ENCODE measurements around the gene NOP14.
A peak's percentile ranks its signal among the peaks of the same experiment; 100 is the strongest.

Gene NOP14

GRCh38 chr4:2906218-2906617 is 57.0 kb downstream of the NOP14 start:
- Histone ChIP-seq H3K4me1 (ENCODE audit: control insufficient read depth, insufficient read depth, low read length) (no peaks in the 10 kb centered on the region), H3K9me3 (ENCODE audit: control insufficient read depth, insufficient read depth, low read depth, low read length) (no peaks in the 10 kb centered on the region), H3K36me3 (ENCODE audit: control insufficient read depth in 2 of 2, insufficient read depth in 1 of 2, low read length in 2 of 2) (peaks cover 0 to 94% of the 10 kb centered on the region in 2 experiments; a peak in 2 of 3 replicates), H3K4me3 (ENCODE audit: low read depth, low read length) (no peak overlapping the region), H3K27ac (ENCODE audit: extremely low read depth, low read depth, low read length) (no peak overlapping the region)
- POLR2A ChIA-PET, result no interaction called here
- CTCF ChIA-PET, result interaction anchor here (0.7 kb wide), 1 partner anchor 20 kb away, joined by 4 read pairs; no protein-coding TSS in a partner anchor
- no peak for TF ChIP-seq ZBTB17 (tag by site-specific recombination; IDR thresholded peaks at IDR 0.05)
- no peak for TF ChIP-seq ZNF354C (tag by site-specific recombination; IDR thresholded peaks at IDR 0.05; ENCODE audit: borderline replicate concordance, low read depth)
- no peak for TF ChIP-seq ZNF660 (tag by site-specific recombination; IDR thresholded peaks at IDR 0.05)
- no peak for TF ChIP-seq ZNF274 (IDR thresholded peaks at IDR 0.05; ENCODE audit: low read length)
- no peak for TF ChIP-seq ZNF274 (tag by site-specific recombination; IDR thresholded peaks at IDR 0.05; ENCODE audit: borderline replicate concordance)

GRCh38 chr4:2905544-2905943 is 57.7 kb downstream of the NOP14 start:
- CTCF ChIA-PET, result no interaction called here
- Histone ChIP-seq H3K36me3 (ENCODE audit: control insufficient read depth in 2 of 2, insufficient read depth in 1 of 2, low read length in 2 of 2) (peaks cover 0 to 94% of the 10 kb centered on the region in 2 experiments; a peak in 2 of 3 replicates), H3K4me3 (ENCODE audit: low read depth, low read length) (no peak overlapping the region), H3K4me1 (ENCODE audit: control insufficient read depth, insufficient read depth, low read length) (no peaks in the 10 kb centered on the region), H3K9me3 (ENCODE audit: control insufficient read depth, insufficient read depth, low read depth, low read length) (no peaks in the 10 kb centered on the region), H3K27ac (ENCODE audit: extremely low read depth, low read depth, low read length) (no peak overlapping the region)
- POLR2A ChIA-PET, result no interaction called here
- no peak for TF ChIP-seq ZNF571 (tag by site-specific recombination; IDR thresholded peaks at IDR 0.05)
- no peak for TF ChIP-seq ZNF335 (tag by site-specific recombination; conservative IDR thresholded peaks at IDR 0.05)
- TF ChIP-seq ZNF311 (tag by site-specific recombination; IDR thresholded peaks at IDR 0.05; ENCODE audit: borderline replicate concordance), result no peak
- no peak for TF ChIP-seq ZNF19 (tag by site-specific recombination; IDR thresholded peaks at IDR 0.05; ENCODE audit: low read depth)
- no peak for TF ChIP-seq ZNF354C (tag by site-specific recombination; IDR thresholded peaks at IDR 0.05; ENCODE audit: borderline replicate concordance, low read depth)
- no peak for TF ChIP-seq ZNF214 (tag by site-specific recombination; IDR thresholded peaks at IDR 0.05; ENCODE audit: borderline replicate concordance)
- TF ChIP-seq, protein P1, sequence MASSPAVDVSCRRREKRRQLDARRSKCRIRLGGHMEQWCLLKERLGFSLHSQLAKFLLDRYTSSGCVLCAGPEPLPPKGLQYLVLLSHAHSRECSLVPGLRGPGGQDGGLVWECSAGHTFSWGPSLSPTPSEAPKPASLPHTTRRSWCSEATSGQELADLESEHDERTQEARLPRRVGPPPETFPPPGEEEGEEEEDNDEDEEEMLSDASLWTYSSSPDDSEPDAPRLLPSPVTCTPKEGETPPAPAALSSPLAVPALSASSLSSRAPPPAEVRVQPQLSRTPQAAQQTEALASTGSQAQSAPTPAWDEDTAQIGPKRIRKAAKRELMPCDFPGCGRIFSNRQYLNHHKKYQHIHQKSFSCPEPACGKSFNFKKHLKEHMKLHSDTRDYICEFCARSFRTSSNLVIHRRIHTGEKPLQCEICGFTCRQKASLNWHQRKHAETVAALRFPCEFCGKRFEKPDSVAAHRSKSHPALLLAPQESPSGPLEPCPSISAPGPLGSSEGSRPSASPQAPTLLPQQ (tag by site-specific recombination; IDR thresholded peaks at IDR 0.05), result no peak
- no peak for TF ChIP-seq ZSCAN16 (tag by site-specific recombination; IDR thresholded peaks at IDR 0.05)
- TF ChIP-seq PRDM1 (tag by site-specific recombination; IDR thresholded peaks at IDR 0.05), result no peak
- no peak for TF ChIP-seq ZNF600 (tag by site-specific recombination; IDR thresholded peaks at IDR 0.05)
- TF ChIP-seq ZNF658 (tag by site-specific recombination; IDR thresholded peaks at IDR 0.05), result no peak

DNA sequence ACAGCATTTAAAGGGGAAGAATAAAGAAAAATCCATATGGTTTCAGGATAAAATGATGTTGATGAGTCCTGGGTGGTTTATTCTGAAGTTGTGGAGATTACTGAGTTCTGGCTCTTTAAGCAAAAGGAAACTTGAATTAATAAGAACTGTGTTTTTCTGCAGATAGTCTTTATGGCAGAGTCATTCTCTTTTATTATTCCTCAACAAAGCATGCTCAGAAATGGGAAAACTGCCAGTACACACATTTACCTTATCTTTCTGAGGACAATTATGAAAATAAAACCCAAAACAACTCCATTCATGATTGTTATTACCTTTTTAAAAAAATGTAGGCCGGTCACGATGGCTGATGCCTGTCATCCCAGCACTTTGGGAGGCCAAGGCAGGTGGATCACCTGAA is 61.1 kb downstream of the NOP14 start:
- no peak overlapping the region for H3K4me3 ChIP-seq (ENCODE audit: low read depth, low read length)
- POLR2A ChIA-PET, result no interaction called here
- no peaks in the 10 kb centered on the region for H3K9me3 ChIP-seq (ENCODE audit: control insufficient read depth, insufficient read depth, low read depth, low read length)
- 0 out of 2 replicates have a peak overlapping the region, but pooled peaks have one; percentile 12 for H3K27ac ChIP-seq (ENCODE audit: extremely low read depth, low read depth, low read length)
- H3K4me1 ChIP-seq (ENCODE audit: control insufficient read depth, insufficient read depth, low read length), result no peaks in the 10 kb centered on the region
- peaks cover 0 to 91% of the 10 kb centered on the region in 2 experiments; a peak in 2 of 3 replicates for H3K36me3 ChIP-seq (ENCODE audit: control insufficient read depth in 2 of 2, insufficient read depth in 1 of 2, low read length in 2 of 2)
- TF ChIP-seq PRDM6 (tag by site-specific recombination; IDR thresholded peaks at IDR 0.05) (peak; percentile 60), ZNF335 (tag by site-specific recombination; conservative IDR thresholded peaks at IDR 0.05) (no peak)
- CTCF ChIA-PET, result no interaction called here

DNA sequence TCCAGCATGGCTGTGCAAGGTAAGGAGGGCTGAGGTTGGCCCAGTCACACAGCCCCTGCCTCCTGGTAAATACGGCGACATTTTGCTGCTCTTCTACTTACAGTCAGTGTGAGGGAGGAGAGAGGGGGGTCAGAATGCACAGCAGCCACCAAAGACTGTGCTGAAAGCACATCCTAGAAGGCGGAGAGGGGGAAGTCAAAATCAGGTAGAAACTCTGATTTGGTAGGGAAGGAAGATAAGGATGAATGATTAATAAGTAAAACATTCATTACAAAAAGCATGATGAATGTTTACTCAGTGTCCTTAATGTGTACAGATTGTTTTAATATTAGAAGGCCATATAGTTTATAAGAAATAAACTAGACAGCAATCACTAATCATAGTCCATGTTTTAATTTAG is 62.0 kb downstream of the NOP14 start:
- H3K36me3 ChIP-seq (ENCODE audit: control insufficient read depth in 2 of 2, insufficient read depth in 1 of 2, low read length in 2 of 2), result peaks cover 0 to 89% of the 10 kb centered on the region in 2 experiments
- CTCF ChIA-PET, result interaction anchor here (1.0 kb wide), 1 partner anchor 18 kb away, joined by 3 read pairs; no protein-coding TSS in a partner anchor
- H3K4me1 ChIP-seq (ENCODE audit: control insufficient read depth, insufficient read depth, low read length), result no peaks in the 10 kb centered on the region
- TF ChIP-seq, protein P2, sequence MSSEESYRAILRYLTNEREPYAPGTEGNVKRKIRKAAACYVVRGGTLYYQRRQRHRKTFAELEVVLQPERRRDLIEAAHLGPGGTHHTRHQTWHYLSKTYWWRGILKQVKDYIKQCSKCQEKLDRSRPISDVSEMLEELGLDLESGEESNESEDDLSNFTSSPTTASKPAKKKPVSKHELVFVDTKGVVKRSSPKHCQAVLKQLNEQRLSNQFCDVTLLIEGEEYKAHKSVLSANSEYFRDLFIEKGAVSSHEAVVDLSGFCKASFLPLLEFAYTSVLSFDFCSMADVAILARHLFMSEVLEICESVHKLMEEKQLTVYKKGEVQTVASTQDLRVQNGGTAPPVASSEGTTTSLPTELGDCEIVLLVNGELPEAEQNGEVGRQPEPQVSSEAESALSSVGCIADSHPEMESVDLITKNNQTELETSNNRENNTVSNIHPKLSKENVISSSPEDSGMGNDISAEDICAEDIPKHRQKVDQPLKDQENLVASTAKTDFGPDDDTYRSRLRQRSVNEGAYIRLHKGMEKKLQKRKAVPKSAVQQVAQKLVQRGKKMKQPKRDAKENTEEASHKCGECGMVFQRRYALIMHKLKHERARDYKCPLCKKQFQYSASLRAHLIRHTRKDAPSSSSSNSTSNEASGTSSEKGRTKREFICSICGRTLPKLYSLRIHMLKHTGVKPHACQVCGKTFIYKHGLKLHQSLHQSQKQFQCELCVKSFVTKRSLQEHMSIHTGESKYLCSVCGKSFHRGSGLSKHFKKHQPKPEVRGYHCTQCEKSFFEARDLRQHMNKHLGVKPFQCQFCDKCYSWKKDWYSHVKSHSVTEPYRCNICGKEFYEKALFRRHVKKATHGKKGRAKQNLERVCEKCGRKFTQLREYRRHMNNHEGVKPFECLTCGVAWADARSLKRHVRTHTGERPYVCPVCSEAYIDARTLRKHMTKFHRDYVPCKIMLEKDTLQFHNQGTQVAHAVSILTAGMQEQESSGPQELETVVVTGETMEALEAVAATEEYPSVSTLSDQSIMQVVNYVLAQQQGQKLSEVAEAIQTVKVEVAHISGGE (tag by site-specific recombination; conservative IDR thresholded peaks at IDR 0.05; ENCODE audit: low read depth), result no peak
- H3K9me3 ChIP-seq (ENCODE audit: control insufficient read depth, insufficient read depth, low read depth, low read length), result no peaks in the 10 kb centered on the region
- POLR2A ChIA-PET, result no interaction called here
- no peak overlapping the region for H3K4me3 ChIP-seq (ENCODE audit: low read depth, low read length)
- no peak overlapping the region for H3K27ac ChIP-seq (ENCODE audit: extremely low read depth, low read depth, low read length)

All from HEK293 (cell line).